HCT116 (cell line): Measurements from ENCODE around the gene S100A10.

Experiments used
- CTCF ChIP-seq, 3 experiments: fragments of 200-600 bp in 1 of 3; sonication (generic) in 1 of 3; IDR thresholded peaks in 2 of 3; conservative IDR thresholded peaks in 1 of 3; 2 replicates each; pipeline ENCODE4 v1.5.1; 2012 to 2017; ENCODE audit warnings: low read depth in 2 of 3, low read length in 2 of 3, antibody characterized with exemption in 1 of 3, borderline replicate concordance in 1 of 3, control low read depth in 1 of 3, mild to moderate bottlenecking in 1 of 3, mixed read lengths in 1 of 3, mixed run types in 1 of 3, moderate library complexity in 1 of 3; ENCODE audit not compliant: insufficient read depth in 1 of 3
- EZH2 ChIP-seq: fragments of 200-600 bp; sonication (generic); IDR thresholded peaks from 2 replicates; pipeline ENCODE4 v1.6.1; 2017; ENCODE audit warnings: antibody characterized with exemption, mixed run types

GRCh38 chr1:151995774-151996173 is 2.1 kb upstream of the S100A10 start:
- TF ChIP-seq EZH2, result no peak
- TF ChIP-seq CTCF (IDR thresholded peaks at IDR 0.05 in 2 of 3, conservative IDR thresholded peaks at IDR 0.05 in 1 of 3; ENCODE audit: borderline replicate concordance in 1 of 3, insufficient read depth in 1 of 3, low read depth in 2 of 3, low read length in 2 of 3), result no peak
